ENCODE data around the gene DYSF. TPM values are rescaled to one million over a fixed set of nuclear protein-coding genes. Genes with fewer than 3 reads are reported as not detected.

DYSF gene
- polyA plus RNA-seq, 1 donor from 2014 or later = 0.04 TPM

DNA sequence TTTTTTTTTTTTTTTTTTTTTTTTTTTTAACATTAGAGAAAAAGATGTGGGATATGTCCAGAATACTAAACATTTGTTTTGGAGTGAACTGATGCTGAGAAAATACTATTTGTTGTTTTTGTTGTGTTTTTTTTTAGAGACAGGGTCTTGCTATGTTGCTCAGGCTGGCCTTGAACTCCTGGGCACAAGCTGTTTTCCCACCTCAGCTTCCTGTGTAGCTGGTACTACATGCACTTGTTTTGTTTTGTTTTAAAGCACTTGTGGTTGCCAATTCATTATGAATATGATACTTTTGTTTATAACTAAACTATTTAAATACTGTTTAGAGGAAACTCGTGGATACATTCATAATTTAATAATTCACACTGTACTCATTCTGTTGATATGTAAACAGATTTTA, 33.4 kb upstream of the DYSF start:
- no peak overlapping the region for H3K27ac ChIP-seq (ENCODE audit: low read length)

DNA sequence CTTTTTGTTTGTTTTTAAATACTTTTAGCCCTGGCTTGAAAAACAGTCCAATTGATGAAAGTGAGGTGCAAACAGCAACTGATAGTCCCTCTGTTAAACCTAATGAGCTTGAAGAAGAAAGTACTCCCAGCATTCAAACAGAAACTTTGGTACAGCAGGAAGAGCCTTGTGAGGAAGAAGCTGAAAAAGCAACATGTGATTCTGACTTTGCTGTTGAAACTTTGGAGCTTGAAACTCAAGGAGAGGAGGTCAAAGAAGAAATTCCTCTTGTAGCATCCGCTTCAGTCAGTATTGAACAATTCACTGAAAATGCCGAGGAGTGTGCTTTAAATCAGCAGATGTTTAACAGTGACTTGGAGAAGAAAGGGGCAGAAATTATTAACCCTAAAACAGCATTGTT, 30.6 kb upstream of the DYSF start:
- Histone ChIP-seq H4K20me1 (ENCODE audit: insufficient read depth) (no peaks in the 10 kb centered on the region), H3K4me3 (ENCODE audit: low read length) (no peak overlapping the region), H3K36me3 (ENCODE audit: insufficient read depth, low read length) (peaks cover 16% of the 10 kb centered on the region), H3K27me3 (ENCODE audit: insufficient read depth, low read depth, low read length) (no peaks in the 10 kb centered on the region), H3K9ac (ENCODE audit: low read length) (no peak overlapping the region), H3K9me2 (ENCODE audit: insufficient read depth, low read length) (no peaks in the 10 kb centered on the region), H3K9me3 (ENCODE audit: low read length) (no peaks in the 10 kb centered on the region), H3K4me2 (ENCODE audit: low read length) (no peak overlapping the region), H2AFZ (ENCODE audit: low read depth, low read length) (no peak overlapping the region), H3K79me2 (replicated peaks; ENCODE audit: insufficient read depth, low read length) (peaks cover 9% of the 10 kb centered on the region), H3K27ac (ENCODE audit: low read length) (no peak overlapping the region), H3F3A (ENCODE audit: insufficient read depth, low read length, poor library complexity, severe bottlenecking) (no peaks in the 10 kb centered on the region)
- TF ChIP-seq, protein P1, sequence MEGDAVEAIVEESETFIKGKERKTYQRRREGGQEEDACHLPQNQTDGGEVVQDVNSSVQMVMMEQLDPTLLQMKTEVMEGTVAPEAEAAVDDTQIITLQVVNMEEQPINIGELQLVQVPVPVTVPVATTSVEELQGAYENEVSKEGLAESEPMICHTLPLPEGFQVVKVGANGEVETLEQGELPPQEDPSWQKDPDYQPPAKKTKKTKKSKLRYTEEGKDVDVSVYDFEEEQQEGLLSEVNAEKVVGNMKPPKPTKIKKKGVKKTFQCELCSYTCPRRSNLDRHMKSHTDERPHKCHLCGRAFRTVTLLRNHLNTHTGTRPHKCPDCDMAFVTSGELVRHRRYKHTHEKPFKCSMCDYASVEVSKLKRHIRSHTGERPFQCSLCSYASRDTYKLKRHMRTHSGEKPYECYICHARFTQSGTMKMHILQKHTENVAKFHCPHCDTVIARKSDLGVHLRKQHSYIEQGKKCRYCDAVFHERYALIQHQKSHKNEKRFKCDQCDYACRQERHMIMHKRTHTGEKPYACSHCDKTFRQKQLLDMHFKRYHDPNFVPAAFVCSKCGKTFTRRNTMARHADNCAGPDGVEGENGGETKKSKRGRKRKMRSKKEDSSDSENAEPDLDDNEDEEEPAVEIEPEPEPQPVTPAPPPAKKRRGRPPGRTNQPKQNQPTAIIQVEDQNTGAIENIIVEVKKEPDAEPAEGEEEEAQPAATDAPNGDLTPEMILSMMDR (IDR thresholded peaks at IDR 0.05; ENCODE audit: poor library complexity, severe bottlenecking) = no peak
- TF ChIP-seq EP300 (conservative IDR thresholded peaks at IDR 0.05; ENCODE audit: poor library complexity, severe bottlenecking) = no peak
- no peak for TF ChIP-seq RAD21 (conservative IDR thresholded peaks at IDR 0.05)
- no peak for TF ChIP-seq EZH2 (IDR thresholded peaks at IDR 0.05; ENCODE audit: borderline replicate concordance, insufficient read depth, low read length, poor library complexity, severe bottlenecking)
- TF ChIP-seq MXI1 (conservative IDR thresholded peaks at IDR 0.05; ENCODE audit: poor library complexity, severe bottlenecking) = no peak
- TF ChIP-seq POLR2AphosphoS5 (IDR thresholded peaks at IDR 0.05) = no peak
- no peak for TF ChIP-seq SMC3 (conservative IDR thresholded peaks at IDR 0.05; ENCODE audit: poor library complexity)
- TF ChIP-seq, protein P2, sequence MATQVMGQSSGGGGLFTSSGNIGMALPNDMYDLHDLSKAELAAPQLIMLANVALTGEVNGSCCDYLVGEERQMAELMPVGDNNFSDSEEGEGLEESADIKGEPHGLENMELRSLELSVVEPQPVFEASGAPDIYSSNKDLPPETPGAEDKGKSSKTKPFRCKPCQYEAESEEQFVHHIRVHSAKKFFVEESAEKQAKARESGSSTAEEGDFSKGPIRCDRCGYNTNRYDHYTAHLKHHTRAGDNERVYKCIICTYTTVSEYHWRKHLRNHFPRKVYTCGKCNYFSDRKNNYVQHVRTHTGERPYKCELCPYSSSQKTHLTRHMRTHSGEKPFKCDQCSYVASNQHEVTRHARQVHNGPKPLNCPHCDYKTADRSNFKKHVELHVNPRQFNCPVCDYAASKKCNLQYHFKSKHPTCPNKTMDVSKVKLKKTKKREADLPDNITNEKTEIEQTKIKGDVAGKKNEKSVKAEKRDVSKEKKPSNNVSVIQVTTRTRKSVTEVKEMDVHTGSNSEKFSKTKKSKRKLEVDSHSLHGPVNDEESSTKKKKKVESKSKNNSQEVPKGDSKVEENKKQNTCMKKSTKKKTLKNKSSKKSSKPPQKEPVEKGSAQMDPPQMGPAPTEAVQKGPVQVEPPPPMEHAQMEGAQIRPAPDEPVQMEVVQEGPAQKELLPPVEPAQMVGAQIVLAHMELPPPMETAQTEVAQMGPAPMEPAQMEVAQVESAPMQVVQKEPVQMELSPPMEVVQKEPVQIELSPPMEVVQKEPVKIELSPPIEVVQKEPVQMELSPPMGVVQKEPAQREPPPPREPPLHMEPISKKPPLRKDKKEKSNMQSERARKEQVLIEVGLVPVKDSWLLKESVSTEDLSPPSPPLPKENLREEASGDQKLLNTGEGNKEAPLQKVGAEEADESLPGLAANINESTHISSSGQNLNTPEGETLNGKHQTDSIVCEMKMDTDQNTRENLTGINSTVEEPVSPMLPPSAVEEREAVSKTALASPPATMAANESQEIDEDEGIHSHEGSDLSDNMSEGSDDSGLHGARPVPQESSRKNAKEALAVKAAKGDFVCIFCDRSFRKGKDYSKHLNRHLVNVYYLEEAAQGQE (IDR thresholded peaks at IDR 0.05; ENCODE audit: borderline replicate concordance) = no peak

More for the DNA sequence above, 33.4 kb upstream of the DYSF start:
- H3F3A ChIP-seq (ENCODE audit: insufficient read depth, low read length, poor library complexity, severe bottlenecking) = no peaks in the 10 kb centered on the region
- H3K36me3 ChIP-seq (ENCODE audit: insufficient read depth, low read length) = peaks cover 16% of the 10 kb centered on the region
- no peak overlapping the region for H3K4me3 ChIP-seq (ENCODE audit: low read length)
- H3K9me2 ChIP-seq (ENCODE audit: insufficient read depth, low read length) = no peaks in the 10 kb centered on the region
- peaks cover 9% of the 10 kb centered on the region for H3K79me2 ChIP-seq (replicated peaks; ENCODE audit: insufficient read depth, low read length)
- no peak overlapping the region for H2AFZ ChIP-seq (ENCODE audit: low read depth, low read length)
- no peak overlapping the region for H3K4me2 ChIP-seq (ENCODE audit: low read length)
- H3K27me3 ChIP-seq (ENCODE audit: insufficient read depth, low read depth, low read length) = no peaks in the 10 kb centered on the region
- H3K9ac ChIP-seq (ENCODE audit: low read length) = no peak overlapping the region
- H3K9me3 ChIP-seq (ENCODE audit: low read length) = no peaks in the 10 kb centered on the region
- no peak for TF ChIP-seq SMC3 (conservative IDR thresholded peaks at IDR 0.05; ENCODE audit: poor library complexity)
- no peak for TF ChIP-seq MXI1 (conservative IDR thresholded peaks at IDR 0.05; ENCODE audit: poor library complexity, severe bottlenecking)
- no peak for TF ChIP-seq EP300 (conservative IDR thresholded peaks at IDR 0.05; ENCODE audit: poor library complexity, severe bottlenecking)
- no peak for TF ChIP-seq TAF1 (IDR thresholded peaks at IDR 0.05; ENCODE audit: low read depth)
- no peaks in the 10 kb centered on the region for H4K20me1 ChIP-seq (ENCODE audit: insufficient read depth)

Data from neural cell (in vitro differentiated cells).